COLO668 (cell line): ENCODE measurements around the gene KRT28.
"Not testable (repeated sequence)": the region's sequence is repeated elsewhere in the genome, so short reads cannot be mapped to it uniquely, and the experiment has no call there.

Experiments
- DNase-seq: peaks from one replicate; lab custom pipeline; 2025; ENCODE audit not compliant: unreplicated experiment; lab: John Stamatoyannopoulos, UW

Gene KRT28

DNA sequence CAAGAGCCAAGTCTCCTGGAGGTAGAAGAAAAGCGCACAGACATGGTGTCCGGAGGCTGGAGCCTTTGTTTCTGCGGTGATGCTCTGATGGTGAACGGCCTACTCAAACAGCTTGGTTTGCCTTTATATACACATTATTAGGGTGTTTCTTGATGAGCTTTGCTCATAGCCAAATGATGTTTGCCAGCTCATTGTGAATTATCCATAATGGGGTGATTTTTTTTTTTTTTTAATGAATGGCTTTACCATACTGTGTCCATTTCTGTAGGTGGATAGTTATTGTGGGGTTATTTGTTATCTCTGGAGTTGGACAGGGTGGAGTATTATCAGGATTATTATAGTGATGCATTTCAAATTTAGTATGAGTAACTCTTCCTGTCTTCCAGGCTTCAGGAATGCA, 17.3 kb downstream of the KRT28 start, which contains the start of gene KRT27:
TSS of gene KRT27 (minus strand) at position 101 of the 400 bp plus-strand sequence. CDS start at position 44, 57 bp downstream.
- no peak for DNase-seq

DNA sequence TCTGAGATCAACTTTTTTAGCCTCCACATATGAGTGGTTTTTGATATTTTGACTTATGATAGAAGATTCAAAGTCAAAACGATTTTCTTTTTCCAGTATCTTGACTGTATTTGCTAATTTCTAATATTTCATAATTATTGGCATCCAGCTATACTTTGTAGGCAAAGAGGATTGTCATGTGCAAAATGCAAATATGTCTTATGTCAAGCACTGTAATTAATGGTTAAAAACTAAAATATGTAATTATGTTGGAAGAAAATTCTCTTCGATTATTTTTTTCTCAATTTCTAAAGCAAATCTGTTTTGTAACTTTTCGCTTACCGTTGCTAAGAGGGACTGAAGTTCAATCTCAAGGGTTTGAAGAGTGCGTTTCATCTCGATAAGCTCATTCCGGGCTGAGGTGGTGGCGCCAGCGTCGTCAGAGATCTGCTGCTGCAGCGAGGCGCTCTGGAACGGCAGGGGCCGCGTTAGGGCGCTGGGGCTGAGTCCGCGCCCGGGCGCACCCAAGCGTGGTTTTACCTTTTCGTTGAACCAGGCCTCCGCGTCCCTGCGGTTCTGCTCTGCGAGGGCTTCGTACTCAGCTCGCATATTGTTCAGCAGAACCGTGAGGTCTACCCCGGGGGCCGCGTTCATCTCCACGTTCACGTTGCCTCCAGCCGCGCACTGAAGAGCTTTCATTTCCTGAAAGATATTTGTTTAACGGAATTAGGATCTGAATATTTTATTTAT, 20.4 kb downstream of the KRT28 start:
- peak; percentile 2 for DNase-seq

DNA sequence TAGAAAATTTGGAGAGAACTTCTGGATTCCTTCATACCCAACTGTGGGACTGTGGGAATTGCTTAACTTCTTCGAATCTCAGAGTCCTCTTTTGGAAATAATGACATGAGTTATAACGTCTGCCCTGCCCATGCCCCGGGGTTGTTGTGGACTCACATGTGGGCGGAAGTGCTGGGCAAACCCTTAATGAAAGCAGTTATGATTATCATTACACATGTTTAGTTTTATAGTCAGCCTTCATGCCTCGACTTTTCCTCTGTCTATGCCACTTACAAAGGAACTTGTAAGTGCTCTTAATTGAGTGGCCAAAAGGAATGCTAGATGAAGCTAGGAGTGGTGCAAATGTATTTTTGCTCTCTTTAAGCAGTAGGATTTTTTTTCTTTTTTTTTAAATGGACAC, 21.3 kb downstream of the KRT28 start:
- no peak for DNase-seq

DNA sequence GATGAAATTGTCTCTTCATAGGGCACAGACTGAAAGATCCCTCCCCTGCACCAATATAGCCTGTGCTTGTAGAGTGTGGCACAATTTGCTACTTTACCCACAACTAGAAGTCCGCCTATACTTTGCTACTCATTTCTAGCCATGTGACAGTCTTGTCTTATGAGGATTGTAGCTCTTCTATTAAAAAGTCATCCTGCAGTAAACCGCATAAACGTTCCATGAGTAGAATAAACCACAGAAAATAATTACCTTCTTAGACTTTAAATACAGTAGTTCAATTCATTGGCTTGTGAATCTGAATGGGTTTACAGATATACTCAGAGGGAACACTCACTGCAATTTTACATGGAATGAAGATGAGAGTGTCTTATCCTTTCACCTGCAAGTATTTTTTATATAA, 21.8 kb downstream of the KRT28 start:
- DNase-seq = no peak

DNA sequence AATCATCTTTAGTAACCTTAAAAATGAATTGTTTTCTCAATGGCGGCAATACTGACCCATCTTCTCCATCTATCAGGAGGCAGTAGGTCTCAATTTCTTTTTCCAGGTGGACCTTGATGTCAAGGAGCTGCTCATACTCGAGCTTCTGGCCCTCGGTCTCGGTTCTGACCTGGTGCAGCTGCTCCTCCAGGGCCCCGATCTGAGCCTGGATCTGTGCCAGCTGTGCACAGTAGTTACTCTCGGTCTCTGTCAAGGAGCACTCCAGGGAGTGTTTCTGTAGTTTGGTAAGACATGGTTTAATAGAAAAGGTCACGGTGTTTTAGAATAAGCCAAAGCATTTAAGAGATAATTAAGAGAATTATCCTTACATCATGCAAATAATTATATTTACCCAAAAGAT, 22.3 kb downstream of the KRT28 start:
- DNase-seq = no peak

DNA sequence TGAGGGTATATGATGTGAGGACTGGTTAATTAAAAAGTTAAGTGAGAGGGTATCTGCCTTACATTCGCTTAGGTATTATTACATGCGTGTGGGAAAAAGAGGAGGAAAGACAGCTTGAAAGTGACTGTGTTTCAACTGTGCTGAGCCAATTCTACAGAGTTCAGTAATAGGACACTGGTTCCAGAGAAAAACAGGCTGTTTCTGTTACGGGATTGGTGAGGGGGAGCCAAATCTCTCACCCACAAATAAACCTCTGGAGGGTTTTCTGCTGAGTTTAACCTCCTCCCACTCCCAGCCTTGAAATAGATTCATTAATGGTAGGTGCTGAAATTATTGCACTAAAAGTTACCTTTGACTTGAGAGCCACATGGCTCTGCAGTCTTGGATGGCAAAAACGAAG, 23.8 kb downstream of the KRT28 start:
- DNase-seq = no peak

- no peak for DNase-seq
Measured at GRCh38 chr17:40772101-40772500, 27.7 kb downstream of the KRT28 start, which contains the start of gene KRT26. TSS of gene KRT26 (minus strand) at chr17:40772201. CDS start at chr17:40772113, 88 bp downstream.

DNA sequence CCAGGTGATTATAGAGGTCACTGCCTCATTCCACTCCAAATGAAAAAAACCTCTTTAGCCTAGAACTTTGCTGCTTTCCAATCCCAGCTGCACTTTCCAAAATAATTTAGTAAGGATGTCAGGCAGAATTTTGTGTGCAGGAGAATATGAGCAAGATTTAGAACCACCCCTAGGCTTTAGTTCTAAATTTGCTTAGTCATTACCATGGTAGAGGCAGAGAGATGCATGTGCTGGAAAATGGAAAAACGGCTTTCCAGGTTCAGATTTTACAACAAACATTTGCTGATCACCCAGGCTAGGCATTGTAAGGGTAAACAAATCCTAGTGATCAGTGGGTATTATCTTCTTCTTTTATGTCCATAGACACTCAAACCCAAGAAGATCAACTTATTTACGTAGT, 34.1 kb downstream of the KRT28 start:
- no peak for DNase-seq

- no peak for DNase-seq
Measured at GRCh38 chr17:40763752-40764151, 36.0 kb downstream of the KRT28 start.

- no peak for DNase-seq
Measured at GRCh38 chr17:40760105-40761016, 39.4 kb downstream of the KRT28 start.

- no peak for DNase-seq
Measured at GRCh38 chr17:40755231-40755630, 44.5 kb downstream of the KRT28 start, which contains the start of gene KRT25. TSS of gene KRT25 (minus strand) at chr17:40755331. CDS start at chr17:40755271, 60 bp downstream.

DNA sequence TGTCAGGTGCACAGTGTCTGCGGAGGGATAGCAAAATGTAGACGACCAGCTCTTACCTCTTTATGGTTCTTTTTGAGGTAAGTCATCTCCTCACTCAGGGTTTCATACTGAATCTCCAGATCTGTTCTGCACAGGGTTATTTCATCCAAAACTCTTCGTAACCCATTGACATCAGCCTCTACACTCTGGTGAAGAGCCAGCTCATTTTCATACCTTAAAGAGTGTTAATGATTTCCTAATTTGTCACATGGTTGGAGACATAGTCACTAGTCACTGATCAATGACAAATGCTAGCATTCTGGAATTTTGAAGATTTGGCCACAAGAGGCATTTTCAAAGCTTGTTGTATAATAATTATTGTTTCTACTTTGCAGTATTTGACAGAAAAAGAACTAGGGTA, 46.0 kb downstream of the KRT28 start:
- DNase-seq = no peak

GRCh38 chr17:40751065-40751464, 48.7 kb downstream of the KRT28 start:
- no peak for DNase-seq

GRCh38 chr17:40750391-40750790, 49.4 kb downstream of the KRT28 start:
- no peak for DNase-seq

GRCh38 chr17:40748666-40749065, 51.1 kb downstream of the KRT28 start:
- not testable (repeated sequence) for DNase-seq
